ENCODE results near the gene PHIP. TPM values are rescaled to one million over a fixed set of nuclear protein-coding genes. Genes with fewer than 3 reads are reported as not detected.

Gene PHIP
- total RNA-seq, 4 donors from 2014 or later = 12.1 to 34.5 (median 20.7) TPM

DNA sequence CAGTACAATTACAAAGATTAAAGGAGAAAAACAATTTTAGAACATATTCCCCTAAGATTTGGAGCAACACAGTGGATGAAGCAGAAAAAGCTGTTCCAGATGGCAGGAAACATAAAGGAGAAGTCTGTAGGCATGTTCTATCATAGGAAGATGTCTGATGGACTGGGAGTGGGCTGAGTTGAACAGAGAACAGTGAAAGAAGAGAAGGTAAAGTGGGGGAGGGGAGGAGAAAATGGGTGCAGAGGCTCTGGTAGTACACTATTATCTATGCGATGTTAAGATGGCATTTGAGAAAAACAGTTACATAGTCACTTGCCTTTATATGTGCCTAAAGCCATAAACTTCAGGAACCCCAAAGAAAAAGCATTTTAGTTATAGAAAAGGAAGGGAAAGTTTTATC is 4.2 kb upstream of the PHIP start:
- H3K4me1 ChIP-seq = peaks cover 0 to 12% (median 8%) of the 10 kb centered on the region in 4 donors
- H3K27ac ChIP-seq = no peak overlapping the region
- DNase-seq = no peak
- H3K27me3 ChIP-seq = no peaks in the 10 kb centered on the region
- in situ Hi-C loops (cut with MboI; ENCODE audit: low pct_ligation_motif_present in 1 of 4, low pct_unique_long_range_greater_than_20kb in 1 of 4, low sequenced_read_pairs in 3 of 4) (no loop called here), intact Hi-C loops (cut with DNase I; ENCODE audit: low total_unique reads) (loop anchor here (5.0 kb wide), 1 partner anchor 795 kb away; no protein-coding TSS in a partner anchor)
- no peaks in the 10 kb centered on the region for H3K36me3 ChIP-seq
- H3K4me3 ChIP-seq = no peak overlapping the region
- 82 to 92% methylated on average over 1 of the region's 1 CpG for WGBS, 2 donors (ENCODE audit: low coverage in 1 of 2)
- H3K9me3 ChIP-seq = no peaks in the 10 kb centered on the region
- TF ChIP-seq, protein P1, sequence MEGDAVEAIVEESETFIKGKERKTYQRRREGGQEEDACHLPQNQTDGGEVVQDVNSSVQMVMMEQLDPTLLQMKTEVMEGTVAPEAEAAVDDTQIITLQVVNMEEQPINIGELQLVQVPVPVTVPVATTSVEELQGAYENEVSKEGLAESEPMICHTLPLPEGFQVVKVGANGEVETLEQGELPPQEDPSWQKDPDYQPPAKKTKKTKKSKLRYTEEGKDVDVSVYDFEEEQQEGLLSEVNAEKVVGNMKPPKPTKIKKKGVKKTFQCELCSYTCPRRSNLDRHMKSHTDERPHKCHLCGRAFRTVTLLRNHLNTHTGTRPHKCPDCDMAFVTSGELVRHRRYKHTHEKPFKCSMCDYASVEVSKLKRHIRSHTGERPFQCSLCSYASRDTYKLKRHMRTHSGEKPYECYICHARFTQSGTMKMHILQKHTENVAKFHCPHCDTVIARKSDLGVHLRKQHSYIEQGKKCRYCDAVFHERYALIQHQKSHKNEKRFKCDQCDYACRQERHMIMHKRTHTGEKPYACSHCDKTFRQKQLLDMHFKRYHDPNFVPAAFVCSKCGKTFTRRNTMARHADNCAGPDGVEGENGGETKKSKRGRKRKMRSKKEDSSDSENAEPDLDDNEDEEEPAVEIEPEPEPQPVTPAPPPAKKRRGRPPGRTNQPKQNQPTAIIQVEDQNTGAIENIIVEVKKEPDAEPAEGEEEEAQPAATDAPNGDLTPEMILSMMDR (IDR thresholded peaks at IDR 0.05) = no peak
- TF ChIP-seq POLR2AphosphoS5 (IDR thresholded peaks at IDR 0.05) = no peak
- no peak for TF ChIP-seq POLR2A (IDR thresholded peaks at IDR 0.05)
- no peak for TF ChIP-seq EP300 (IDR thresholded peaks at IDR 0.05; ENCODE audit: low read depth)

GRCh38 chr6:79081663-79082062 is 3.6 kb upstream of the PHIP start:
- no peak for DNase-seq
- no peak overlapping the region for H3K27ac ChIP-seq
- H3K4me3 ChIP-seq = no peak overlapping the region
- H3K4me1 ChIP-seq = peaks cover 0 to 12% (median 8%) of the 10 kb centered on the region in 4 donors
- H3K27me3 ChIP-seq = no peaks in the 10 kb centered on the region
- no peaks in the 10 kb centered on the region for H3K36me3 ChIP-seq
- TF ChIP-seq POLR2A (IDR thresholded peaks at IDR 0.05) = no peak
- no peak for TF ChIP-seq POLR2AphosphoS5 (IDR thresholded peaks at IDR 0.05)
- TF ChIP-seq, protein P1 (IDR thresholded peaks at IDR 0.05) = no peak
- no peak for TF ChIP-seq EP300 (IDR thresholded peaks at IDR 0.05; ENCODE audit: low read depth)
- no peaks in the 10 kb centered on the region for H3K9me3 ChIP-seq
- in situ Hi-C loops (cut with MboI; ENCODE audit: low pct_ligation_motif_present in 1 of 4, low pct_unique_long_range_greater_than_20kb in 1 of 4, low sequenced_read_pairs in 3 of 4) (no loop called here), intact Hi-C loops (cut with DNase I; ENCODE audit: low total_unique reads) (loop anchor here (5.0 kb wide), 1 partner anchor 796 kb away; no protein-coding TSS in a partner anchor)

GRCh38 chr6:79079561-79080041 is 1.5 kb upstream of the PHIP start:
- intact Hi-C loops (cut with DNase I; ENCODE audit: low total_unique reads) = loop anchor here (5.0 kb wide), 2 partner anchors 153 to 798 kb away; partner anchors contain the start of gene HMGN3
- in situ Hi-C loops (cut with MboI; ENCODE audit: low pct_ligation_motif_present in 1 of 4, low pct_unique_long_range_greater_than_20kb in 1 of 4, low sequenced_read_pairs in 3 of 4) = no loop called here
- Histone ChIP-seq H3K27me3 (no peaks in the 10 kb centered on the region), H3K27ac (peak overlapping the region; percentile 97 to 99 (median 98)), H3K4me1 (peaks cover 12 to 29% (median 27%) of the 10 kb centered on the region in 4 donors), H3K36me3 (no peaks in the 10 kb centered on the region), H3K9me3 (no peaks in the 10 kb centered on the region), H3K4me3 (peak overlapping the region in 1 of 4 donors; percentile 83)
- TF ChIP-seq, protein P1 (IDR thresholded peaks at IDR 0.05) = no peak
- TF ChIP-seq POLR2A (IDR thresholded peaks at IDR 0.05) (no peak), EP300 (IDR thresholded peaks at IDR 0.05; ENCODE audit: low read depth) (no peak), POLR2AphosphoS5 (IDR thresholded peaks at IDR 0.05) (no peak)
- DNase-seq = no peak
- WGBS, 2 donors (ENCODE audit: low coverage in 1 of 2) = 46 to 54% methylated on average over 2 of the region's 2 CpGs

- intact Hi-C loops (cut with DNase I; ENCODE audit: low total_unique reads) = loop anchor here (5.0 kb wide), 1 partner anchor 155 kb away; the partner anchor contains the start of gene HMGN3
- Histone ChIP-seq H3K9me3 (no peaks in the 10 kb centered on the region), H3K4me1 (peaks cover 12 to 40% (median 32%) of the 10 kb centered on the region in 4 donors), H3K27me3 (no peaks in the 10 kb centered on the region), H3K27ac (peak overlapping the region; percentile 97 to 99 (median 98)), H3K36me3 (no peaks in the 10 kb centered on the region), H3K4me3 (peak overlapping the region; percentile 83 to 97 (median 92))
- TF ChIP-seq EP300 (IDR thresholded peaks at IDR 0.05; ENCODE audit: low read depth) (no peak), POLR2AphosphoS5 (IDR thresholded peaks at IDR 0.05) (no peak), POLR2A (IDR thresholded peaks at IDR 0.05) (no peak)
- TF ChIP-seq, protein P1 (IDR thresholded peaks at IDR 0.05) = no peak
- DNase-seq = peak; percentile 53
- in situ Hi-C loops (cut with MboI; ENCODE audit: low pct_ligation_motif_present in 1 of 4, low pct_unique_long_range_greater_than_20kb in 1 of 4, low sequenced_read_pairs in 3 of 4) = no loop called here
- WGBS, 2 donors (ENCODE audit: low coverage in 1 of 2) = 1% methylated on average over 27 of the region's 49 CpGs; no CpG with 5 or more reads in 1 of the 2 donors
Measured at GRCh38 chr6:79077715-79078074, 359 bp downstream of the PHIP start.
